Colonic mucosa (tissue), 4 donors: ENCODE results near the gene PTX4. TPM values are rescaled to one million over a fixed set of nuclear protein-coding genes. Genes with fewer than 3 reads are reported as not detected.

ENCODE experiments used
- DNase-seq: peaks from one replicate; pipeline ENCODE4 v3.0.0-alpha.2; 2020
- H3K27ac ChIP-seq: fragments of 200-600 bp; one replicate; pipeline ENCODE4 v1.8.0; 2021
- H3K27me3 ChIP-seq: fragments of 200-600 bp; one replicate; pipeline ENCODE4 v1.8.0; 2021
- H3K36me3 ChIP-seq: fragments of 200-600 bp; one replicate; pipeline ENCODE4 v1.8.0; 2021
- H3K4me1 ChIP-seq: fragments of 200-600 bp; one replicate; pipeline ENCODE4 v1.8.0; 2021; ENCODE audit warnings: mild to moderate bottlenecking
- H3K4me3 ChIP-seq: fragments of 200-600 bp; one replicate; pipeline ENCODE4 v1.8.0; 2021
- H3K9ac ChIP-seq, 2 donors: one replicate each; pipeline ENCODE4 v1.7.0; 2013; ENCODE audit warnings: control low read depth in 2 of 2, low read depth in 2 of 2, low read length in 2 of 2
- H3K9me3 ChIP-seq: fragments of 200-600 bp; one replicate; pipeline ENCODE4 v1.8.0; 2021
- intact Hi-C: fragments of 100-400 bp; cut with DNase I; formaldehyde crosslinking; loops from one replicate; pipeline ENCODE4 v1.14.1; 2022
- total RNA-seq, 2 donors: library from RNA; stranded (reverse); fragmentation: NEBNext Ultra II Directional in 1 of 2; extraction: Animal tissue kit (Norgen Biotek cat#: 25700) in 1 of 2; gene quantifications; one replicate each; pipeline ENCODE4 v1.2.1, GENCODE V29; 2021
- TF ChIP-seq, protein P1 (sequence below): fragments of 200-600 bp; IDR thresholded peaks from one replicate; pipeline ENCODE4 v1.8.0; 2022; ENCODE audit warnings: antibody characterized with exemption, mild to moderate bottlenecking
- donor health status: healthy.
- donor health status: DM: no; HTN: no; CAD: no.
- donor health status: DM: no; HTN: no; CAD: no.

The PTX4 gene
- total RNA-seq, 2 donors from 2014 or later = not detected

DNA sequence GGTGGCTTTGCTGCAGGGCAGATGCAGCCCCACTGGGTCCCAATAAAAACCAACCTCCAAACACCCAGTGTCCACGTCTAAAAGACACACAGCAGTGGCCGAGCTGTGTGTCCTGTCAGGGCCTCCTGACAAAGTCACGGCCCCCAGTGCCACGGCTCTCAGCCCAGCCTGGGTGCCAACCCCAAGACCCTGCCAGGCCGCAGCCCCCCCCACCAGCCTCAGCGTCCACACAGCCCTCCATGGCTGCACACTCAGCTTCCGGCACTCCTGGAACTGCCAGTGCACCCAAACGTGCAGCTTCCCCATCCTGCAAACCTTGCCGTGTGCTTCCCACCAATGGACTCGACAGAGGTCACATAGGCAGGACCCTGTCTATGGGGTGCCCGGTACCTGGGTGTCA lies 40.8 kb downstream of the PTX4 start:
- no peaks in the 10 kb centered on the region for H3K9me3 ChIP-seq
- intact Hi-C loops = no loop called here
- TF ChIP-seq, protein P1, sequence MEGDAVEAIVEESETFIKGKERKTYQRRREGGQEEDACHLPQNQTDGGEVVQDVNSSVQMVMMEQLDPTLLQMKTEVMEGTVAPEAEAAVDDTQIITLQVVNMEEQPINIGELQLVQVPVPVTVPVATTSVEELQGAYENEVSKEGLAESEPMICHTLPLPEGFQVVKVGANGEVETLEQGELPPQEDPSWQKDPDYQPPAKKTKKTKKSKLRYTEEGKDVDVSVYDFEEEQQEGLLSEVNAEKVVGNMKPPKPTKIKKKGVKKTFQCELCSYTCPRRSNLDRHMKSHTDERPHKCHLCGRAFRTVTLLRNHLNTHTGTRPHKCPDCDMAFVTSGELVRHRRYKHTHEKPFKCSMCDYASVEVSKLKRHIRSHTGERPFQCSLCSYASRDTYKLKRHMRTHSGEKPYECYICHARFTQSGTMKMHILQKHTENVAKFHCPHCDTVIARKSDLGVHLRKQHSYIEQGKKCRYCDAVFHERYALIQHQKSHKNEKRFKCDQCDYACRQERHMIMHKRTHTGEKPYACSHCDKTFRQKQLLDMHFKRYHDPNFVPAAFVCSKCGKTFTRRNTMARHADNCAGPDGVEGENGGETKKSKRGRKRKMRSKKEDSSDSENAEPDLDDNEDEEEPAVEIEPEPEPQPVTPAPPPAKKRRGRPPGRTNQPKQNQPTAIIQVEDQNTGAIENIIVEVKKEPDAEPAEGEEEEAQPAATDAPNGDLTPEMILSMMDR = no peak
- H3K36me3 ChIP-seq = no peaks in the 10 kb centered on the region
- no peak overlapping the region for H3K9ac ChIP-seq
- no peak overlapping the region for H3K27ac ChIP-seq
- DNase-seq = no peak
- no peak overlapping the region for H3K4me3 ChIP-seq
- no peaks in the 10 kb centered on the region for H3K4me1 ChIP-seq
- no peaks in the 10 kb centered on the region for H3K27me3 ChIP-seq

DNA sequence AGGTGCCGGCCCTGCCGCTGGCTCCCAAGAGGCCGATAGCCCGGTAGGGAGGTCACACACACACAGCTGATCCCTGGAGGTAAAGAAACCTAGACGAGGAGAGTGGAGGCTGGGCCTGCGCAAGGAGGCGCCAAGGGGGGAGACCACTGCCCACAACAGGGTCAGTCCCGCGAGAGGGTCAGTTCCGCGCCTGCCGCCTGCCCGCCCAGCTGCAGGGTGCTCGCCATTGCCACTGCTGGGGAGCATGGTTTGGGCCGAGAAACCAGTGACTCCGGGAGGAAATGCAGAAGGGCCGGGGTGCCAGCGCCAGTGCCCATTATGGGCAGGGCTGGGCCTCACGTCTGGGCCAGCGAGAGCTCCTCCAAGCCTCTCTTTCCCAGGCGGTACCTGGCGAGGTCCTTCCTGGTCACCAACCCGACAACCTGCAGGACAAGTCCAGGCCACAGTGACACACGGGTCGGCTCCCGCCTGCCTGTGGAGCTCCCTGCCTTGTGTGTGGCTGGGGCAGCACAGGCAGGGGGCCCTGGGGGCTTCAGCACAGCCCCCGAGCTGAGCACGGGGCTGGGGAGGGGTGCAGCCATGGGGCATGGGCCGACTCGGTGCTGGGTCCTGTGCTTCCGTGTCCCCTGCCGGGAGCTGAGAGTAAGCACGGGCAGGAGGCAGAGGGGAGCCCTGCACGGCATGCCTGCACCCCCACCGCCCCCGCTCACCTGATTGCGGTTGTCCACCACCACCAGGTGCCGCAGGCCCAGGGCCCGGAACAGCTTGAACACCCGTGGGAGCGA lies 42.3 kb downstream of the PTX4 start:
- intact Hi-C loops = no loop called here
- H3K4me1 ChIP-seq = no peaks in the 10 kb centered on the region
- H3K9me3 ChIP-seq = no peaks in the 10 kb centered on the region
- H3K27me3 ChIP-seq = no peaks in the 10 kb centered on the region
- TF ChIP-seq, protein P1 = no peak
- H3K4me3 ChIP-seq = no peak overlapping the region
- no peak overlapping the region for H3K9ac ChIP-seq
- no peaks in the 10 kb centered on the region for H3K36me3 ChIP-seq
- no peak overlapping the region for H3K27ac ChIP-seq
- DNase-seq = no peak

DNA sequence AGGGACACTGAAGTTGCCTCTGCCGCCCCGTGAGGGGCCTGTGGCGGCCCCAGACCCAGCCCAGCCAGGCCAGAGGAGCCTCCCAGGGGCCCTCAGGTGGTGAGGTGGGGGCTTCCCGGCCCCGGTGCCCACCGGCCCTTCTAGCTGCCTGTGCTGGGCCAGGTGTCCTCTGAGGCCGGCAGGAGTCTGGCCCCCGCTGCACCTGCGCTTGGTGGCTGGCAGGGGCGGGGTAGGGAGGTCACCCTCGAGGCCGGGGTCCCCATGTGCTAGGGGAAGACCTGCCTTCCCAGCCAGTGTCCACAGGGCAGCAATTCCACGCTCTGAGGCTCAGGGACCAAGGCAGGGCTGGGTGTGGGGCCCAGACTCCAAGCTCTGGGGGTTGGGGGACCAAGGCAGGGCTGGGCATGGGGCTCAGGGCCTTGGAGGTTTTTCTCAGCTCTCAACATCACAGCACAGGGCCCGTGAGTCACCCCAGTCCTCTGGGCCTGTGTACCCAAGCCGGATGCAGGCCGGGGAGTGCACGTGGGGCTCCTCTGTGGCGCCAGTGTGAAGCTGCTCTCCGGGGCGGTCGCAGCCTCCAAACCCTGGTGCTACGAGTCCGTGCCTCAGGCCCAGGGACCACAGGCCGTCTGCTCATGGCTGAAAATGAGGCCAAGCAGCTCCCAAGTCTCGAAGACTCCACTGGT lies 43.1 kb downstream of the PTX4 start:
- intact Hi-C loops = no loop called here
- Histone ChIP-seq H3K4me1 (no peaks in the 10 kb centered on the region), H3K4me3 (no peak overlapping the region), H3K27ac (no peak overlapping the region), H3K9ac (no peak overlapping the region), H3K36me3 (no peaks in the 10 kb centered on the region), H3K9me3 (no peaks in the 10 kb centered on the region), H3K27me3 (no peaks in the 10 kb centered on the region)
- TF ChIP-seq, protein P1 = no peak
- DNase-seq = no peak

DNA sequence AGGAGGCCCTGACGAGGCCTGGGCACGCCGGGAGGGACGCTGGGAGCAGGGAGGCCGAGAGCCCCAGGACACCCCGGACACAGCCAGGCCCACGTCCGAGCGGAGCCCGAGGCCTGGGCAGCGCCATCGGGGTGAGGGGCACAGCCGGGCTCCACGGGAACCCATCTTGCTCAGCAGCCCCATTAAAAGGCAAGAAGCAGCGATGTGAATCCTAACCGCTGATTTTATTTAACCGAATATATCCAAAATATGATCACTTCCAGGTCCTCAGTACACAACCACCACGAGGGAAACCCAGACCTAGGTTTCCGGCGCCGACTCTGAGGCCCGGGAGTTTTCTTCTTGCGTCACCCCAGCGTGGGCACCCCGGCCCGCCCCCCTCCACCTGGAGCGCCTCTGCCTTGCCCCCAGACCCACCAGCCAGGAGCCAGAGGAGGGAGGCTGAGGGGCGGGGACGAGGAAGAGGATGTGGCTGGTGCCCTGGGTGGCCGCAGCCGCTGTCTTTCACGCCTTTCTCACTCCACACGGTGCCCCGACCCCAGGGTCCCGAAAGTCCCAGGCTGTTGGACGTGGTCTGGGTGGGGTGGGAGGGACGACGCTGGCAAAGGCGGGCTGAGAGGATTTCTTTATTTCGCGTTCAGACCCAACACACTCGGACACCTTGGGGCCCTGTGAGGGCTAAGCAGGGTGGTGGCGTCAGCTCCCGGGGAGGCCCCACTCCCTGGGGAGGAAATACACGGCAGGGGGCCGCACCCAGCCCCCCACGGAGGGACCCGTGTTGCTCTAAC lies 43.8 kb downstream of the PTX4 start:
- no peaks in the 10 kb centered on the region for H3K36me3 ChIP-seq
- H3K4me1 ChIP-seq = no peaks in the 10 kb centered on the region
- H3K4me3 ChIP-seq = no peak overlapping the region
- H3K9ac ChIP-seq = no peak overlapping the region
- H3K9me3 ChIP-seq = no peaks in the 10 kb centered on the region
- DNase-seq = no peak
- no peak overlapping the region for H3K27ac ChIP-seq
- TF ChIP-seq, protein P1 = no peak
- H3K27me3 ChIP-seq = no peaks in the 10 kb centered on the region
- intact Hi-C loops = no loop called here

DNA sequence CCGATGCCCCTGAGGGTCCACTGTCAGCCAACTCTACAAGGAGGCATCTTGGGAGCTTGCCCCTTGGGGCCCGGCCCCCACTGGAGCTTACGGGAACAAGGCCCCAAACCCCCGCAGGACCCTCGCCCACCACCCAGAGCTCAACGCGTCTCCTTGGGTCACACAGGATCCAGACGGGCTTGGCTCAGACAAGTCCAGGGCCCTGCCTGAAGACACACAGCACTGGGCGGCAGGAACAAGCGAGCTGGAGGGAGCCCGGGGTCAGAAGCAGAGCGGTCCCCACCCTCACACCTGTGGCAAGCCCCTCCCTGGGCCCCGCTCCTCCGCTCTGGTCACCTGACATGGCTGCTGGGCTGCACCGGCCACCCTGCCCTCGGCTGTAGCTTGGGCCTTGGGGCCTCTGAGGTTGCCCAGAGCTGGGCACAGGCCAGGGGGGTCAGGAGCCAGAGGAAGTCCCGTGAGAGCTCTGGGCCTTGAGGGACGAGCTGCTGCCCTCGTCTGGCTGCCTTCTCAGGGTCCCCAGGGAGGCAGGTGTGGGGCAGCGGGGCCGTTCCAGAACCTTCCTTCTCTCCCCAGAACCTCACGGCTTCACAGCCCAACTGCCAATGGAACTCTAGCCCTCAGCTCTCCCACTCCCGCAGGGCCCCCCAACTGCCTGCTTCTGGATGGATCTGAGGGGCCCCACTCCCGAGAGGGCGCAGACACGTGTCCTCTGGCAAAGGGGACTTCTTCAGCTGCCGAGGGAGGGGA lies 44.6 kb downstream of the PTX4 start, which contains the start of gene CCDC154:
TSS of gene CCDC154 (minus strand) at position 577 of the 750 bp plus-strand sequence. CDS start at position 343, 234 bp downstream.
- Histone ChIP-seq H3K27ac (no peak within 1 kb of the TSS), H3K27me3 (no peaks in the 10 kb centered on the region), H3K36me3 (no peaks in the 10 kb centered on the region), H3K4me1 (no peaks in the 10 kb centered on the region), H3K9me3 (no peaks in the 10 kb centered on the region), H3K4me3 (no peak within 1 kb of the TSS), H3K9ac (no peak within 1 kb of the TSS)
- DNase-seq = no peak
- TF ChIP-seq, protein P1 = no peak
- intact Hi-C loops = no loop called here
